Lung (tissue), 12 donors: ENCODE data around the gene DNAJC6. TPM values are rescaled to one million over a fixed set of nuclear protein-coding genes. Genes with fewer than 3 reads are reported as not detected.

Experiments used
- ATAC-seq: fragments of 200-7000 bp; cut with Tn5 transposase; one replicate; pipeline ENCODE4 v1.9.1; 2020; ENCODE audit warnings: moderate number of reproducible peaks; ENCODE audit not compliant: insufficient read depth, low FRiP score
- DNase-seq, 3 donors: peaks; one replicate each; pipeline ENCODE4 v3.0.0-alpha.2; 2013 to 2017
- H3K27ac ChIP-seq, 2 donors: one replicate each; pipeline ENCODE4 v1.5.1; 2013; ENCODE audit warnings: mild to moderate bottlenecking in 2 of 2, moderate library complexity in 2 of 2, control low read depth in 1 of 2, inconsistent platforms in 1 of 2, low read depth in 1 of 2, low read length in 1 of 2
- H3K27me3 ChIP-seq, 3 donors: one replicate each; pipeline ENCODE4 v1.5.1; 2013; ENCODE audit warnings: low read length in 2 of 3; ENCODE audit not compliant: control insufficient read depth in 3 of 3, insufficient read depth in 3 of 3
- H3K36me3 ChIP-seq, 4 donors: one replicate each; pipeline ENCODE4 v1.5.1; 2013; ENCODE audit warnings: low read length in 4 of 4, mild to moderate bottlenecking in 1 of 4, moderate library complexity in 1 of 4; ENCODE audit not compliant: control insufficient read depth in 4 of 4, insufficient read depth in 4 of 4
- H3K4me1 ChIP-seq, 5 donors: one replicate each; pipeline ENCODE4 v1.5.1; 2013; ENCODE audit warnings: low read length in 5 of 5, mild to moderate bottlenecking in 2 of 5, moderate library complexity in 1 of 5; ENCODE audit not compliant: control insufficient read depth in 5 of 5, insufficient read depth in 5 of 5
- H3K4me3 ChIP-seq: one replicate; pipeline ENCODE4 v1.5.1; 2013; ENCODE audit warnings: mild to moderate bottlenecking, control low read depth, moderate library complexity
- H3K9ac ChIP-seq, 2 donors: one replicate each; pipeline ENCODE4 v1.5.1; 2013; ENCODE audit warnings: low read length in 2 of 2, control low read depth in 1 of 2; ENCODE audit not compliant: insufficient read depth in 1 of 2
- H3K9me3 ChIP-seq, 4 donors: one replicate each; pipeline ENCODE4 v1.5.1; 2013; ENCODE audit warnings: low read length in 3 of 4, mild to moderate bottlenecking in 1 of 4, moderate library complexity in 1 of 4; ENCODE audit not compliant: control insufficient read depth in 4 of 4, insufficient read depth in 3 of 4
- WGBS, 2 donors: extraction: QIAGEN DNeasy Blood & Tissue Kit; methylation state at CpG; one replicate each; pipeline ENCODE4 v1.1.7; 2013; 5-methylcytosine and 5-hydroxymethylcytosine counted together
- polyA plus RNA-seq, 2 donors: library from polyadenylated mRNA; stranded (reverse); fragments of 200-250 nt; gene quantifications; one replicate each; pipeline ENCODE4 v1.2.1, GENCODE V29; 2013
- total RNA-seq, 2 donors: library from RNA; depleted of rRNA in 1 of 2; stranded (reverse); fragments of >200 nt in 1 of 2; gene quantifications; one replicate each; pipeline ENCODE4 v1.2.1, GENCODE V29; 2014 to 2021
- TF ChIP-seq, protein P1 (sequence below): IDR thresholded peaks from 2 replicates; pipeline ENCODE4 v1.5.1; 2012; ENCODE audit warnings: mild to moderate bottlenecking; ENCODE audit errors: control extremely low read depth, extremely low read depth
- donor health status: control.
- donor health status: control.
- donor health status: Bipolar disorder and iron deficiency.
- donor health status: healthy.
- donor health status: DM: yes; HTN: yes; CAD: no.

The DNAJC6 gene
- total and polyA plus RNA-seq, 4 donors: 0.96 to 5.0 (median 3.0) TPM

DNA sequence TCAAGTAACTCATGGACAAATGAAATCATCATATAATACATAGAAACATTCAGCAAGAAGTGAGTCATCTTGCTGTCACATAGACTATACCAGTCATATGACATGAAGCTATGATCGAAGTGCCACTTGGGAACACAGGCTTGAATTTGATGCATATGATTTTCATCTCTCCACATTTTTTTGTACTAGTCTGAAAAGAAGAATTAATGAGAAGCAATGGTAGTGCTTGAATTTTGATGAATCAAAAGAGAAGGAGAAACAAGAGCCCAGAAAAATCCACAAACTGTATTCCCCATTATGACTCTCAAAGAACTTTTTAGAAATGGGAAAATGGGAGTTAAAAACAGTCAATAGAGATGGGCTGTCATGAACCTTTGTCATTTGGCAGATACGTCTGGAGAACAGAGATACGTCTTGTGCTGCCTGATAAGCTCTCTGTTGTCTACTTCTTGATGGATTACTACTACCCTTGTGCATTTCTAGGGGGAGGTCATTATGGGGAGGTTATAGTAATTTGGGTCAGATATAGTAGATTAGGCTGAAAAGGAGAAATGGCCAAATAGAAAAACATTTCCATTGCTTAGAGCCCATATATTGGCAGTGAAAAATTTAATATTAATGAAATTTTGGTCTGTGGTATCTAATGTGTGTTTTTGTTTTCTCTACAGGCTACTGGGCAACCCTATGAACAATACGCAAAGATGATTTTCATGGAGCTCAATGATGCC lies 103.1 kb downstream of the DNAJC6 start:
- WGBS, 2 donors: 94 to 97% methylated on average over 4 of the region's 4 CpGs
- DNase-seq: no peak
- Histone ChIP-seq H3K4me3 (no peak overlapping the region), H3K9me3 (no peaks in the 10 kb centered on the region), H3K9ac (no peak overlapping the region), H3K27me3 (no peaks in the 10 kb centered on the region), H3K36me3 (peaks cover 0 to 4% (median 0%) of the 10 kb centered on the region in 4 donors), H3K4me1 (no peaks in the 10 kb centered on the region), H3K27ac (no peak overlapping the region)
- ATAC-seq: no peak
- TF ChIP-seq, protein P1, sequence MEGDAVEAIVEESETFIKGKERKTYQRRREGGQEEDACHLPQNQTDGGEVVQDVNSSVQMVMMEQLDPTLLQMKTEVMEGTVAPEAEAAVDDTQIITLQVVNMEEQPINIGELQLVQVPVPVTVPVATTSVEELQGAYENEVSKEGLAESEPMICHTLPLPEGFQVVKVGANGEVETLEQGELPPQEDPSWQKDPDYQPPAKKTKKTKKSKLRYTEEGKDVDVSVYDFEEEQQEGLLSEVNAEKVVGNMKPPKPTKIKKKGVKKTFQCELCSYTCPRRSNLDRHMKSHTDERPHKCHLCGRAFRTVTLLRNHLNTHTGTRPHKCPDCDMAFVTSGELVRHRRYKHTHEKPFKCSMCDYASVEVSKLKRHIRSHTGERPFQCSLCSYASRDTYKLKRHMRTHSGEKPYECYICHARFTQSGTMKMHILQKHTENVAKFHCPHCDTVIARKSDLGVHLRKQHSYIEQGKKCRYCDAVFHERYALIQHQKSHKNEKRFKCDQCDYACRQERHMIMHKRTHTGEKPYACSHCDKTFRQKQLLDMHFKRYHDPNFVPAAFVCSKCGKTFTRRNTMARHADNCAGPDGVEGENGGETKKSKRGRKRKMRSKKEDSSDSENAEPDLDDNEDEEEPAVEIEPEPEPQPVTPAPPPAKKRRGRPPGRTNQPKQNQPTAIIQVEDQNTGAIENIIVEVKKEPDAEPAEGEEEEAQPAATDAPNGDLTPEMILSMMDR: no peak

DNA sequence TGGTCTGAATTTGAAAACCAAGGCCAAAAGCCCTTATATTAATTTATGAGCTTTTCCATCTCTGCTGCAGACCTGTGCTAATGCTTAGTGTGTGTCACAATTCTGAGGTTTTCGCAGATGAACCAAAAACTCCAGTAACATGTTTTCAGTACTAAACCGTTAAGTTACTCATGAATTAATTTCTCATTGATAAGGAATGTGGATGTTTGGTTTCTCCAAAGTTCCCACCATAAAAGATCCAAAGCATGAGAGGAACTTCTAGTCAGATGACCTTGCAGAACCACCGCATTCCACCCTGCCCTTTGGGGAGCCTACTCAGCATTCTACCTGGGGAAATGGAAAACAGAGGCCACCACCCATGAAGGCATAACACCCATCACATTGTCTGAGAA lies 103.6 kb downstream of the DNAJC6 start:
- Histone ChIP-seq H3K27ac (no peak overlapping the region), H3K4me3 (no peak overlapping the region), H3K9me3 (no peaks in the 10 kb centered on the region), H3K36me3 (peaks cover 0 to 4% (median 0%) of the 10 kb centered on the region in 4 donors), H3K9ac (no peak overlapping the region), H3K27me3 (no peaks in the 10 kb centered on the region), H3K4me1 (no peaks in the 10 kb centered on the region)
- WGBS, 2 donors: 91 to 97% methylated on average over 3 of the region's 3 CpGs
- DNase-seq: no peak
- TF ChIP-seq, protein P1: no peak
- no peak for ATAC-seq

DNA sequence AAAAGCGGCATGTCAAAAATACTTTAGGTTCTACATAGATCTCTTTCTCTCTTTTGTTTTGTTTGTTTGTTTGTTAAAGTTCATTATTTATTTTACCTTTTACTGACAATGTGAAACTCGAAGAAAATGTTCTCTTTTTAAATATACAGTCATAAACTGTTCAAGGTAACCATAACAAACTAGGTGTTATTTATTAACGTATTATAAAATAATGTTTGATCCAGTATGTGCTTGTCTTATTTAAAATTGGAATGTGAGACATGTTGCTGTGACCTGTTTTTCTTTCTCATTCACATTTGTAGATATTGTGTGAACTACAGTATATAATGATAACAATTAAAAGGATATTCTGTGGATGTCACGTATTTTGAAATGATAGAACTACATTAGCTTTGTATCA lies 105.2 kb downstream of the DNAJC6 start:
- Histone ChIP-seq H3K9me3 (no peaks in the 10 kb centered on the region), H3K27me3 (no peaks in the 10 kb centered on the region), H3K27ac (no peak overlapping the region), H3K36me3 (peaks cover 0 to 4% (median 0%) of the 10 kb centered on the region in 4 donors), H3K4me3 (no peak overlapping the region), H3K9ac (no peak overlapping the region), H3K4me1 (peaks cover 0 to 4% (median 0%) of the 10 kb centered on the region in 5 donors)
- no peak for ATAC-seq
- WGBS, 2 donors: 86 to 90% methylated on average over 4 of the region's 4 CpGs
- TF ChIP-seq, protein P1: no peak
- no peak for DNase-seq

- H3K9ac ChIP-seq: no peak overlapping the region
These were observed 107.4 kb downstream of the DNAJC6 start for GRCh38 chr1:65416767-65417166.

More at GRCh38 chr1:65416767-65417166, 107.4 kb downstream of the DNAJC6 start:
- no peak overlapping the region for H3K4me3 ChIP-seq
- 42 to 78% methylated on average over 1 of the region's 1 CpG for WGBS, 2 donors
- peaks cover 0 to 4% (median 0%) of the 10 kb centered on the region in 4 donors for H3K36me3 ChIP-seq
- no peaks in the 10 kb centered on the region for H3K27me3 ChIP-seq
- TF ChIP-seq, protein P1: no peak
- no peak for DNase-seq
- no peaks in the 10 kb centered on the region for H3K9me3 ChIP-seq
- no peak for ATAC-seq
- H3K27ac ChIP-seq: no peak overlapping the region
- peaks cover 0 to 9% (median 0%) of the 10 kb centered on the region in 5 donors for H3K4me1 ChIP-seq
